Measurements from ENCODE around the gene SERPINB2.

Gene SERPINB2

DNA sequence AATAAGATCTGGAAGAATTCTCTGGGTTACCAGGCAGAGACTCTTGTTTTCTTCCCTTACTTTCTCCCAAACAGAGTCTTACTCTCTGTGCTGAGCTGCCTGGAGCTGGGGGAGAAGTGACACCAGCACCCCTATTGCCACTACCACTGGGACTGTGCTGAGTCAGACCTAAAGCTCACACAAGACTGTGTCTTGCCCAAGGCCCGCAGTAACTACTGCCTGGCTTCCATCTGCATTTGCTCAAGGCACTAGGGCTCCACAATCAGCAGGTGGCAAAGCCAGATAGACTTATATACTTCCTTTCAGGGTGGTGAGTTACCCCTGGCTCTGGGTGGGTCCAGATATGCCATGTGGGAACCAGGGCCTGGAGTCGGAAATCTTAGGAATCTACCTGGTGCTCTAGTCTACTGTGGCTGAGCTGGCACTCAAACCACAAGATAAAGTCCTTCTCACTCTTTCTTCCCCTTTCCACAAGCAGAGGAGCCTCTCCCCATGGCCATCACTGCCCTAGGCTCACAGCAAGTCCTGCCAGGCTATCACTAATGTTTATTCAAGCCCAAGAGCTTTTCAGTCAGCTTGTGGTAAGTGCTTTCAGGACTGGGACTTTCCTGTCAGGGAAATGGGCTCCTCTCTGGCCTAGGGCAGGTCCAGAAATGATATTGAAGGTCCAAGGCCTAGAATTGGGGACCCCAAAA lies 27.6 kb upstream of the SERPINB2 start:
- TF ChIP-seq CTCF (IDR thresholded peaks at IDR 0.05) = no peak
- TF ChIP-seq ZFX (IDR thresholded peaks at IDR 0.05; ENCODE audit: borderline replicate concordance) = no peak
- no peak overlapping the region for H3K27ac ChIP-seq

- no peak overlapping the region for H3K27ac ChIP-seq
- TF ChIP-seq ZFX (IDR thresholded peaks at IDR 0.05; ENCODE audit: borderline replicate concordance) (no peak), CTCF (IDR thresholded peaks at IDR 0.05) (no peak)
These were observed 27.0 kb upstream of the SERPINB2 start for GRCh38 chr18:63860531-63860930.

DNA sequence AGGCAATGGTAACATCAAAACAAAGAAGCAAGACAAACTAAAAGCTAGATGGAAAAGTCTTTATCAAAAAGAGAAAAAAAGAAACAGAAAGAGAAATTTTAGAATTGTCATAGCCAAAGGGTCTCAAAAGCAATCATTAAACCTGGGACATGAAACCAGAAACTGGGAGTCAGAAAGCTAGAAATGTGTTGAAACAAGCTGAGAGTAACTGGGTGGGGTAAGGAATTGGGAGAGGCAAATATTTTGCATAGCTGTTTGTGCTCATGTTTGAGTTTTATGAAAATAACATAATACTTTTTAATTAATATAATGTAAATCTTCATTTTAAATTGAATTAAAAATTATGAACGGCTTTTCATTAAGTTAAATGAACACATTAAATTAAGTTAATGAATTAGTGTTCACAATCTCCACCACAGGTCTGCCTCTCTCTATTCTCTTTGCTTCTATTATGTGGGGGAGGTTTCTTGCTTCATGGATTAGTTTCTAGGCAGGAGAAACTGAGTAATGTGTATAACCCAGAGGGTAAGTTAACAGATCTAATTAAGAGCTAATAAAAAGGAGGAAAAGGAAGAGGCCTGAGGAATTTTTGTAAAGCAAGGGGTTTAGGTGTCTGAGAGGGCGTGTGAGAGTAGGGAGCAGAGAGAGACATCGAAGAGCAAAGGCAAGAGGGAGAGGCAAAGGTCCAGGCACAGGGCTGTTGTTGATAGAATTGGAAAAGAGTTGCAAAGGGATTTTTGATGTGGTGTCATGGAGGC lies 20.0 kb upstream of the SERPINB2 start:
- TF ChIP-seq CTCF (IDR thresholded peaks at IDR 0.05) (no peak), ZFX (IDR thresholded peaks at IDR 0.05; ENCODE audit: borderline replicate concordance) (no peak)
- no peak overlapping the region for H3K27ac ChIP-seq

DNA sequence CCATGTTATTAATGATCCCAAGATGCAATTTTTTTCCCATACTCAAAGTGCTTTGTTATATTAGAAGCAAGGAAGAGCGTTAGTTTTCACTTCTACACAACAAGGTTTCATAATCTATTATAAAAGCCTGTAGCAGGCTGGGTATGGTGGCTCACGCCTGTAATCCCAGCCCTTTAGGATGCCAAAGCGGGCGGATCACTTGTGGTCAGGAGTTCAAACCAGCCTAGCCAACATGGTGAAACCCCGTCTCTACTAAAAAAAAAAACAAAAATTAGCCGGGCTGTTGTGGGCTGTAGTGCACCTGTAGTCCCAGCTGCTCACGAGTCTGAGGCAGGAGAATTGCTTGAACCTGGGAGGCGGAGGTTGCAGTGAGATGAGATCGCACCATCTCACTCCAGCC lies 19.0 kb upstream of the SERPINB2 start:
- TF ChIP-seq ZFX (IDR thresholded peaks at IDR 0.05; ENCODE audit: borderline replicate concordance) (no peak), CTCF (IDR thresholded peaks at IDR 0.05) (no peak)
- no peak overlapping the region for H3K27ac ChIP-seq

GRCh38 chr18:63869374-63869773 lies 18.1 kb upstream of the SERPINB2 start:
- no peak for TF ChIP-seq ZFX (IDR thresholded peaks at IDR 0.05; ENCODE audit: borderline replicate concordance)
- no peak for TF ChIP-seq CTCF (IDR thresholded peaks at IDR 0.05)
- H3K27ac ChIP-seq = no peak overlapping the region

- no peak for TF ChIP-seq CTCF (IDR thresholded peaks at IDR 0.05)
- TF ChIP-seq ZFX (IDR thresholded peaks at IDR 0.05; ENCODE audit: borderline replicate concordance) = no peak
These were observed 17.7 kb upstream of the SERPINB2 start for GRCh38 chr18:63869851-63870250.

DNA sequence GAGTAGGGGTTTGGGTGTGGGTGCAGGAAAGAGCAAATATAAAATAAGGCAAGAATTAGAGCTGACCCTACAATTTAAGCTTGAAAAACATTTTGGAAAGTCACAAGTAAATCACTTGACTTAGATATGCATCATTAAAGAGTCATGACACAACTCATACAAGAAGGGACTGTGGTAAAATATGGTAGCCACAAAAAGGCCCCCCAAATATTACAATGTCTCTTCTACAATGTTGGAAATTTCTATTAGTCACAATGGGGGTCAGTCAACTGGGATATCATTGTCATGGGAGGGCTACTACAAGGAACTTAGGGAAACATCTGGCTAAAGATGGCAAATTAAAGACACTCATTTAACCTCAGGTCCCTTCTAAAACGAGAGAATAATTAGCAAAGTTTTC lies 15.7 kb upstream of the SERPINB2 start:
- H3K27ac ChIP-seq = no peak overlapping the region
- no peak for TF ChIP-seq ZFX (IDR thresholded peaks at IDR 0.05; ENCODE audit: borderline replicate concordance)

More at GRCh38 chr18:63869851-63870250, 17.7 kb upstream of the SERPINB2 start:
- no peak overlapping the region for H3K27ac ChIP-seq

All from 22Rv1 (cell line).